Erythroblast (primary cell): ENCODE measurements around the gene CXCL14.

Experiments
- GATA1 ChIP-seq: IDR thresholded peaks from 2 replicates; pipeline ENCODE4 v1.6.1; 2011; ENCODE audit warnings: low read depth, mild to moderate bottlenecking, control low read depth, low read length, moderate library complexity
- POLR2A ChIP-seq: IDR thresholded peaks from 2 replicates; pipeline ENCODE4 v1.6.1; 2011; ENCODE audit warnings: mild to moderate bottlenecking, low read length

- TF ChIP-seq POLR2A (no peak), GATA1 (no peak)
These were observed at the start of gene CXCL14 for GRCh38 chr5:135578685-135579341.
